Skeletal muscle tissue (tissue), 4 donors: ENCODE data around the gene NME3. TPM values are rescaled to one million over a fixed set of nuclear protein-coding genes. Genes with fewer than 3 reads are reported as not detected.

Experiments
- H3K27ac ChIP-seq: one replicate; pipeline ENCODE4 v1.7.0; 2013; ENCODE audit warnings: mild to moderate bottlenecking, low read depth, low read length, inconsistent platforms
- H3K27me3 ChIP-seq, 3 donors: one replicate each; pipeline ENCODE4 v1.7.0; 2013; ENCODE audit warnings: low read length in 3 of 3; ENCODE audit not compliant: control insufficient read depth in 3 of 3, insufficient read depth in 3 of 3
- H3K36me3 ChIP-seq, 3 donors: one replicate each; pipeline ENCODE4 v1.7.0; 2013; ENCODE audit warnings: low read length in 3 of 3; ENCODE audit not compliant: control insufficient read depth in 3 of 3, insufficient read depth in 3 of 3
- H3K4me1 ChIP-seq, 3 donors: one replicate each; pipeline ENCODE4 v1.7.0; 2013; ENCODE audit warnings: low read length in 3 of 3, mild to moderate bottlenecking in 3 of 3; ENCODE audit not compliant: control insufficient read depth in 3 of 3, insufficient read depth in 3 of 3
- H3K4me3 ChIP-seq, 3 donors: one replicate each; pipeline ENCODE4 v1.7.0; 2013; ENCODE audit warnings: low read length in 3 of 3
- H3K9ac ChIP-seq, 3 donors: one replicate each; pipeline ENCODE4 v1.7.0; 2013; ENCODE audit warnings: low read length in 3 of 3, mild to moderate bottlenecking in 3 of 3, moderate library complexity in 2 of 3, low read depth in 1 of 3
- H3K9me3 ChIP-seq, 3 donors: one replicate each; pipeline ENCODE4 v1.7.0; 2013; ENCODE audit warnings: low read length in 3 of 3; ENCODE audit not compliant: control insufficient read depth in 3 of 3
- total RNA-seq: library from RNA; depleted of rRNA; stranded (reverse); fragments of >200 nt; gene quantifications from one replicate; pipeline ENCODE4 v1.2.3, GENCODE V29; 2014
- donor health status: Osteomylitis.

Gene NME3
- total RNA-seq, 1 donor from 2014 or later = 20.4 TPM

- H3K4me1 ChIP-seq = no peaks in the 10 kb centered on the region
- no peak overlapping the region for H3K9ac ChIP-seq
- peaks cover 48 to 64% (median 64%) of the 10 kb centered on the region in 3 donors for H3K36me3 ChIP-seq
- no peak overlapping the region for H3K4me3 ChIP-seq
- H3K9me3 ChIP-seq = no peaks in the 10 kb centered on the region
- no peaks in the 10 kb centered on the region for H3K27me3 ChIP-seq
- no peak overlapping the region for H3K27ac ChIP-seq
These were observed 7.5 kb downstream of the NME3 start for GRCh38 chr16:1763521-1764511.

- Histone ChIP-seq H3K9me3 (no peaks in the 10 kb centered on the region), H3K4me1 (no peaks in the 10 kb centered on the region), H3K4me3 (no peak overlapping the region), H3K27ac (no peak overlapping the region), H3K9ac (no peak overlapping the region), H3K27me3 (no peaks in the 10 kb centered on the region), H3K36me3 (peaks cover 50 to 60% (median 58%) of the 10 kb centered on the region in 3 donors)
These were observed 8.3 kb downstream of the NME3 start for GRCh38 chr16:1762879-1763520.

- peaks cover 48 to 58% (median 55%) of the 10 kb centered on the region in 3 donors for H3K36me3 ChIP-seq
- no peak overlapping the region for H3K27ac ChIP-seq
- H3K4me1 ChIP-seq = no peaks in the 10 kb centered on the region
- no peaks in the 10 kb centered on the region for H3K27me3 ChIP-seq
- H3K4me3 ChIP-seq = no peak overlapping the region
- H3K9me3 ChIP-seq = no peaks in the 10 kb centered on the region
- H3K9ac ChIP-seq = no peak overlapping the region
These were observed 9.0 kb downstream of the NME3 start for GRCh38 chr16:1762196-1762878.

- Histone ChIP-seq H3K9ac (no peak overlapping the region), H3K27ac (no peak overlapping the region), H3K36me3 (peaks cover 44 to 57% (median 52%) of the 10 kb centered on the region in 3 donors), H3K27me3 (no peaks in the 10 kb centered on the region), H3K4me3 (no peak overlapping the region), H3K9me3 (no peaks in the 10 kb centered on the region), H3K4me1 (no peaks in the 10 kb centered on the region)
These were observed 9.6 kb downstream of the NME3 start for GRCh38 chr16:1761751-1762150.

- no peaks in the 10 kb centered on the region for H3K9me3 ChIP-seq
- no peak overlapping the region for H3K27ac ChIP-seq
- H3K36me3 ChIP-seq = peaks cover 40 to 51% (median 48%) of the 10 kb centered on the region in 3 donors
- no peaks in the 10 kb centered on the region for H3K27me3 ChIP-seq
- no peak overlapping the region for H3K4me3 ChIP-seq
- H3K4me1 ChIP-seq = no peaks in the 10 kb centered on the region
- H3K9ac ChIP-seq = no peak overlapping the region
These were observed 10.4 kb downstream of the NME3 start for GRCh38 chr16:1760911-1761310.

- no peaks in the 10 kb centered on the region for H3K27me3 ChIP-seq
- peaks cover 34 to 42% (median 38%) of the 10 kb centered on the region in 3 donors for H3K36me3 ChIP-seq
- no peaks in the 10 kb centered on the region for H3K4me1 ChIP-seq
- no peak overlapping the region for H3K9ac ChIP-seq
- H3K9me3 ChIP-seq = no peaks in the 10 kb centered on the region
- H3K4me3 ChIP-seq = no peak overlapping the region
- no peak overlapping the region for H3K27ac ChIP-seq
These were observed 11.8 kb downstream of the NME3 start for GRCh38 chr16:1759511-1759910.

GRCh38 chr16:1758923-1759322 lies 12.4 kb downstream of the NME3 start:
- H3K9me3 ChIP-seq = no peaks in the 10 kb centered on the region
- H3K4me3 ChIP-seq = no peak overlapping the region
- H3K27me3 ChIP-seq = no peaks in the 10 kb centered on the region
- H3K9ac ChIP-seq = no peak overlapping the region
- H3K27ac ChIP-seq = no peak overlapping the region
- no peaks in the 10 kb centered on the region for H3K4me1 ChIP-seq
- peaks cover 35 to 38% (median 36%) of the 10 kb centered on the region in 3 donors for H3K36me3 ChIP-seq

GRCh38 chr16:1757714-1758461 lies 13.5 kb downstream of the NME3 start:
- no peak overlapping the region for H3K9ac ChIP-seq
- no peak overlapping the region for H3K4me3 ChIP-seq
- no peak overlapping the region for H3K27ac ChIP-seq
- no peaks in the 10 kb centered on the region for H3K4me1 ChIP-seq
- no peaks in the 10 kb centered on the region for H3K9me3 ChIP-seq
- no peaks in the 10 kb centered on the region for H3K27me3 ChIP-seq
- H3K36me3 ChIP-seq = peaks cover 34 to 36% (median 35%) of the 10 kb centered on the region in 3 donors

GRCh38 chr16:1754204-1754603 lies 17.1 kb downstream of the NME3 start:
- H3K36me3 ChIP-seq = peaks cover 38 to 45% (median 41%) of the 10 kb centered on the region in 3 donors
- H3K27ac ChIP-seq = no peak overlapping the region
- H3K9me3 ChIP-seq = no peaks in the 10 kb centered on the region

More at GRCh38 chr16:1754204-1754603, 17.1 kb downstream of the NME3 start:
- Histone ChIP-seq H3K27me3 (no peaks in the 10 kb centered on the region), H3K4me1 (no peaks in the 10 kb centered on the region), H3K4me3 (no peak overlapping the region), H3K9ac (no peak overlapping the region)
